Measurements from ENCODE around the gene ACO2. TPM values are rescaled to one million over a fixed set of nuclear protein-coding genes. Genes with fewer than 3 reads are reported as not detected.

The ACO2 gene
- total and polyA plus RNA-seq, 2 of the 13 experiments (the other 11 are each of a cell fraction or from before 2014, with no cell fraction given) = 19.2 to 45.6 TPM

GRCh38 chr22:41574847-41575381 lies 106.0 kb downstream of the ACO2 start:
- H3K9me3 ChIP-seq (ENCODE audit: low read length) = no peaks in the 10 kb centered on the region
- no peak overlapping the region for H2AFZ ChIP-seq (ENCODE audit: low read length)
- no TSS peak for BruUV-seq (replicated peaks)
- no peak overlapping the region for H3K27ac ChIP-seq (ENCODE audit: extremely low read length, insufficient read depth, low read length)
- H3K4me1 ChIP-seq (ENCODE audit: insufficient read depth, low read length) = peaks cover 28% of the 10 kb centered on the region
- intact Hi-C loops (cut with micrococcal nuclease; ENCODE audit: unreplicated experiment) (no loop called here), in situ Hi-C loops (cut with HindIII; ENCODE audit: extremely low pct_ligation_motif_present, low pct_unique_long_range_greater_than_20kb) (no loop called here)
- no peaks in the 10 kb centered on the region for H4K20me1 ChIP-seq (ENCODE audit: insufficient read depth, low read length)
- peaks cover 4 to 14% of the 10 kb centered on the region in 2 experiments; a peak in 4 of 5 replicates for H3K36me3 ChIP-seq (replicated peaks in 1 of 2; ENCODE audit: control insufficient read depth in 1 of 2, insufficient read depth in 2 of 2, low read length in 2 of 2)
- ChIA-PET POLR2A (interaction anchor here (0.7 to 1.3 kb wide), 2 partner anchors 24 to 46 kb away, joined by 3 read pairs; partner anchors contain the start of genes DESI1 and XRCC6), CTCF (ENCODE audit: low intra/inter-chr PET ratio, low total read pairs) (no interaction called here)
- TF ChIP-seq NONO (IDR thresholded peaks at IDR 0.05) (no peak), NONO (CRISPR knock-in tag; conservative IDR thresholded peaks at IDR 0.05) (no peak), ZNF720 (CRISPR knock-in tag; IDR thresholded peaks at IDR 0.05) (no peak), ZNF143 (CRISPR knock-in tag; IDR thresholded peaks at IDR 0.05) (no peak), NFIB (CRISPR knock-in tag; IDR thresholded peaks at IDR 0.05; ENCODE audit: borderline replicate concordance) (no peak), AGO2 (optimal IDR thresholded peaks at IDR 0.05; ENCODE audit: low read depth, low read length) (peak; percentile 72), RBFOX2 (IDR thresholded peaks at IDR 0.05; ENCODE audit: low read depth, low read length) (peak; percentile 32; the same call in 1 of the 2 replicates), ZNF337 (CRISPR knock-in tag; IDR thresholded peaks at IDR 0.05; ENCODE audit: borderline replicate concordance, low read depth) (no peak)
- no peak overlapping the region for H3K4me3 ChIP-seq (replicated peaks in 1 of 3; ENCODE audit: insufficient read depth in 1 of 3, low read depth in 2 of 3, low read length in 3 of 3)
- H3K79me2 ChIP-seq (ENCODE audit: insufficient read depth, low read length) = no peaks in the 10 kb centered on the region
- H3K27me3 ChIP-seq (ENCODE audit: control insufficient read depth in 1 of 2, insufficient read depth in 2 of 2, low read length in 2 of 2) = no peaks in the 10 kb centered on the region
- no peak overlapping the region for H3K9ac ChIP-seq (ENCODE audit: insufficient read depth, low read depth, low read length)
- 91% methylated on average over 14 of the region's 26 CpGs for WGBS (ENCODE audit: low lambda C conversion rate)
- FAIRE-seq (no peak), DNase-seq (ENCODE audit: low spot score) (no peak), ATAC-seq (no peak)
- H3K4me2 ChIP-seq (ENCODE audit: low read depth, low read length) = no peak overlapping the region

DNA sequence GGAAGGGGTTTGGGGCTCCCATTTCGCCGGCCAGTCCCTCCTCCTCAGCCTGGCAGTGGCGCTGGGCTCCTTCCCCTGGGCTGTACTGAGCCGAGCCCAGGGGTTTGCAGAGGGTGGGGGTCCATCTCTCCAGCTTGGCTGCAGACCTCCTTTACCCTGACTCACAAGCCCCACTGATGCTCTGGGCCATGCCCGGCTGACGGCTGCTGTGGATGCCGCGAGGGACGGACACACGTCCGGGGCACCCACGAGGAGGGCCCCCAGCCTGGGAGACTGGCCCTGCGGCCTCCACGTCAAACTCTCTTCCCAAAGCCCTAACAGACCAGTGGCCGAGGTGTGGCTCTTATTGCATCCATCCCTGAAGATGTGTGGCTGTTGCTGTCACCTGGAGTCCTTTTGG lies 106.6 kb downstream of the ACO2 start:
- ChIA-PET POLR2A (interaction anchor here (0.7 kb wide), 1 partner anchor 45 kb away, joined by 3 read pairs; the partner anchor contains the start of genes DESI1 and XRCC6), CTCF (ENCODE audit: low intra/inter-chr PET ratio, low total read pairs) (interaction anchor here (1.2 to 3.7 kb wide), 4 partner anchors 21 to 42 kb away, joined by 3 to 77 read pairs (median 18); partner anchors contain the start of gene POLR3H)
- intact Hi-C loops (cut with micrococcal nuclease; ENCODE audit: unreplicated experiment) = no loop called here

More for the DNA sequence above, 106.6 kb downstream of the ACO2 start:
- no TSS peak for BruUV-seq (replicated peaks)
- DNase-seq (ENCODE audit: low spot score) (no peak), ATAC-seq (no peak), FAIRE-seq (no peak)
- no peak overlapping the region for H3K4me2 ChIP-seq (ENCODE audit: low read depth, low read length)
- no peaks in the 10 kb centered on the region for H3K79me2 ChIP-seq (ENCODE audit: insufficient read depth, low read length)
- no peaks in the 10 kb centered on the region for H3K9me3 ChIP-seq (ENCODE audit: low read length)
- H3K36me3 ChIP-seq (replicated peaks in 1 of 2; ENCODE audit: control insufficient read depth in 1 of 2, insufficient read depth in 2 of 2, low read length in 2 of 2) = peaks cover 7 to 19% of the 10 kb centered on the region in 2 experiments; a peak in 4 of 5 replicates
- no peaks in the 10 kb centered on the region for H4K20me1 ChIP-seq (ENCODE audit: insufficient read depth, low read length)
- no peak overlapping the region for H3K4me3 ChIP-seq (replicated peaks in 1 of 3; ENCODE audit: insufficient read depth in 1 of 3, low read depth in 2 of 3, low read length in 3 of 3)
- no peaks in the 10 kb centered on the region for H3K27me3 ChIP-seq (ENCODE audit: control insufficient read depth in 1 of 2, insufficient read depth in 2 of 2, low read length in 2 of 2)
- in situ Hi-C loops (cut with HindIII; ENCODE audit: extremely low pct_ligation_motif_present, low pct_unique_long_range_greater_than_20kb) = no loop called here
- no peak overlapping the region for H2AFZ ChIP-seq (ENCODE audit: low read length)
- TF ChIP-seq TMF1 (CRISPR knock-in tag; IDR thresholded peaks at IDR 0.05; ENCODE audit: low read depth) (no peak), AGO2 (optimal IDR thresholded peaks at IDR 0.05; ENCODE audit: low read depth, low read length) (peak; percentile 21), POLR2AphosphoS2 (IDR thresholded peaks at IDR 0.05; ENCODE audit: low read depth, low read length) (0 out of 2 replicates have a peak, but pooled peaks have one; percentile 50)
- WGBS (ENCODE audit: low lambda C conversion rate) = 100% methylated on average over 2 of the region's 15 CpGs
- peaks cover 28% of the 10 kb centered on the region for H3K4me1 ChIP-seq (ENCODE audit: insufficient read depth, low read length)
- no peak overlapping the region for H3K9ac ChIP-seq (ENCODE audit: insufficient read depth, low read depth, low read length)
- H3K27ac ChIP-seq (ENCODE audit: extremely low read length, insufficient read depth, low read length) = no peak overlapping the region

Data from HepG2 (cell line).